Breast epithelium (tissue), 3 donors: ENCODE data around the gene HSPA12B.

Experiments used
- POLR2A ChIP-seq: fragments of 450-650 bp; IDR thresholded peaks from one replicate; pipeline ENCODE4 v1.6.1; 2016; ENCODE audit warnings: antibody characterized with exemption, mild to moderate bottlenecking, moderate library complexity
- POLR2AphosphoS5 ChIP-seq, 3 donors: sonication (generic); formaldehyde crosslinking; IDR thresholded peaks; one replicate each; pipeline ENCODE4 v1.6.1; 2017; ENCODE audit warnings: antibody characterized with exemption in 3 of 3
- TF ChIP-seq, protein P1 (sequence below), 3 donors: fragments of 450-650 bp; IDR thresholded peaks; one replicate each; pipeline ENCODE4 v1.5.1; 2016 to 2017; ENCODE audit warnings: antibody characterized with exemption in 3 of 3, mild to moderate bottlenecking in 3 of 3, moderate library complexity in 3 of 3

DNA sequence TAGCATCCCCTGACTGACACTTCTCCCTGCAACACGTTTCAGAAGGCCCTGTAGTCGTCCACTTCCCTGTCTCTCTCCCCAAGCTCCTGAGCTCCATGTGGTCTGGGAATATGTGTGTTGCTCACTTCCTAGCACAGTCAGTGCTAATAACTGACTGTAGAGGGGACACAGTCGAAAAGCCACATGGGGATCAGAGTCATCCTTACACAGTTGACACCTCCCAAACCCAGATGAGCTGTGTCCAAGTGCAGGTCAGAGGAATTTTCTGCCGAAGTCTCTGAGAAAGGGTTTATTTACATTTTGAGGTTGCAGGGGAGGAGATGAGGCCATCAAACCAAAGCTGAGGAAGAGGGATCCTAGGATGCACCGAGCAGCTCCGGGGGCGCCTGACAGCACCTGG lies 47.1 kb upstream of the HSPA12B start:
- TF ChIP-seq, protein P1, sequence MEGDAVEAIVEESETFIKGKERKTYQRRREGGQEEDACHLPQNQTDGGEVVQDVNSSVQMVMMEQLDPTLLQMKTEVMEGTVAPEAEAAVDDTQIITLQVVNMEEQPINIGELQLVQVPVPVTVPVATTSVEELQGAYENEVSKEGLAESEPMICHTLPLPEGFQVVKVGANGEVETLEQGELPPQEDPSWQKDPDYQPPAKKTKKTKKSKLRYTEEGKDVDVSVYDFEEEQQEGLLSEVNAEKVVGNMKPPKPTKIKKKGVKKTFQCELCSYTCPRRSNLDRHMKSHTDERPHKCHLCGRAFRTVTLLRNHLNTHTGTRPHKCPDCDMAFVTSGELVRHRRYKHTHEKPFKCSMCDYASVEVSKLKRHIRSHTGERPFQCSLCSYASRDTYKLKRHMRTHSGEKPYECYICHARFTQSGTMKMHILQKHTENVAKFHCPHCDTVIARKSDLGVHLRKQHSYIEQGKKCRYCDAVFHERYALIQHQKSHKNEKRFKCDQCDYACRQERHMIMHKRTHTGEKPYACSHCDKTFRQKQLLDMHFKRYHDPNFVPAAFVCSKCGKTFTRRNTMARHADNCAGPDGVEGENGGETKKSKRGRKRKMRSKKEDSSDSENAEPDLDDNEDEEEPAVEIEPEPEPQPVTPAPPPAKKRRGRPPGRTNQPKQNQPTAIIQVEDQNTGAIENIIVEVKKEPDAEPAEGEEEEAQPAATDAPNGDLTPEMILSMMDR (IDR thresholded peaks at IDR 0.05) = no peak
- no peak for TF ChIP-seq POLR2A
- TF ChIP-seq POLR2AphosphoS5 (IDR thresholded peaks at IDR 0.05) = no peak
